ENCODE data around the gene TMEM88.

TMEM88 gene

GRCh38 chr17:7887038-7887481 is 32.2 kb downstream of the TMEM88 start:
- DNase-seq, result no peak

- peak; percentile 89 to 92 for DNase-seq
These were observed 32.8 kb downstream of the TMEM88 start for GRCh38 chr17:7887482-7888183.

GRCh38 chr17:7888184-7888920 is 33.5 kb downstream of the TMEM88 start, which contains the start of gene CHD3:
Gene CHD3, plus strand, starts transcription at chr17:7888789. Its CDS starts 212 bp downstream, at chr17:7889001.
- peak in 1 of 2 experiments; percentile 49 for DNase-seq

GRCh38 chr17:7889166-7889955 is 34.5 kb downstream of the TMEM88 start:
- DNase-seq, result peak; percentile 91 to 95

- DNase-seq, result no peak
These were observed 38.5 kb downstream of the TMEM88 start for GRCh38 chr17:7893187-7893880.

- DNase-seq, result no peak
These were observed 39.4 kb downstream of the TMEM88 start for GRCh38 chr17:7894226-7894625.

- no peak for DNase-seq
These were observed 40.0 kb downstream of the TMEM88 start for GRCh38 chr17:7894866-7895265.

GRCh38 chr17:7897090-7897489 is 42.2 kb downstream of the TMEM88 start:
- no peak for DNase-seq

GRCh38 chr17:7897773-7898172 is 42.9 kb downstream of the TMEM88 start:
- DNase-seq, result no peak

- DNase-seq, result no peak
These were observed 48.6 kb downstream of the TMEM88 start for GRCh38 chr17:7903154-7904103.
